ENCODE measurements around the gene SLC5A12. TPM values are rescaled to one million over a fixed set of nuclear protein-coding genes. Genes with fewer than 3 reads are reported as not detected.

SLC5A12 gene
- total RNA-seq, 1 experiment from 2014 or later: not detected

GRCh38 chr11:26757995-26758394 lies 36.1 kb upstream of the SLC5A12 start:
- Mint-ChIP-seq H3K4me1 (ENCODE audit: insufficient read depth, unreplicated experiment) (no peaks in the 10 kb centered on the region), H3K9me3 (ENCODE audit: unreplicated experiment) (no peaks in the 10 kb centered on the region), H3K4me3 (ENCODE audit: unreplicated experiment) (no peak overlapping the region), H3K36me3 (ENCODE audit: insufficient read depth, unreplicated experiment) (no peaks in the 10 kb centered on the region), H3K27ac (ENCODE audit: low read depth, unreplicated experiment) (no peak overlapping the region), H3K27me3 (ENCODE audit: insufficient read depth, unreplicated experiment) (no peaks in the 10 kb centered on the region)
- intact Hi-C loops (cut with micrococcal nuclease): loop anchor here (10.0 kb wide), 2 partner anchors 187 to 237 kb away; partner anchors contain the start of gene FIBIN
- POLR2A ChIA-PET: interaction anchor here (1.1 kb wide), 1 partner anchor 20 kb away, joined by 5 read pairs; no protein-coding TSS in a partner anchor
- BruUV-seq (replicated peaks): no TSS peak
- TF ChIP-seq CTCF (IDR thresholded peaks at IDR 0.05; ENCODE audit: unreplicated experiment): no peak
- CTCF ChIA-PET: interaction anchor here (0.7 to 5.0 kb wide), 3 partner anchors 13 to 402 kb away, joined by 3 to 62 read pairs (median 3); no protein-coding TSS in a partner anchor
- DNase-seq (ENCODE audit: unreplicated experiment): no peak

- Mint-ChIP-seq H3K27ac (ENCODE audit: low read depth, unreplicated experiment) (no peak overlapping the region), H3K9me3 (ENCODE audit: unreplicated experiment) (no peaks in the 10 kb centered on the region), H3K4me3 (ENCODE audit: unreplicated experiment) (no peak overlapping the region), H3K4me1 (ENCODE audit: insufficient read depth, unreplicated experiment) (no peaks in the 10 kb centered on the region), H3K27me3 (ENCODE audit: insufficient read depth, unreplicated experiment) (no peaks in the 10 kb centered on the region), H3K36me3 (ENCODE audit: insufficient read depth, unreplicated experiment) (no peaks in the 10 kb centered on the region)
- POLR2A ChIA-PET: interaction anchor here (0.6 to 1.3 kb wide), 3 partner anchors 204 to 369 kb away, joined by 3 read pairs; partner anchors contain the start of gene FIBIN
- DNase-seq (ENCODE audit: unreplicated experiment): no peak
- intact Hi-C loops (cut with micrococcal nuclease): loop anchor here (10.0 kb wide), 2 partner anchors 189 to 239 kb away; partner anchors contain the start of gene FIBIN
- CTCF ChIA-PET: interaction anchor here (0.6 to 5.0 kb wide), 14 partner anchors 22 to 404 kb away, joined by 3 to 62 read pairs (median 3); partner anchors contain the start of gene BBOX1
- no TSS peak for BruUV-seq (replicated peaks)
- TF ChIP-seq CTCF (IDR thresholded peaks at IDR 0.05; ENCODE audit: unreplicated experiment): no peak
These were observed 33.9 kb upstream of the SLC5A12 start for GRCh38 chr11:26755762-26756161.

- BruUV-seq (replicated peaks): no TSS peak
- no peaks in the 10 kb centered on the region for H3K36me3 Mint-ChIP-seq (ENCODE audit: insufficient read depth, unreplicated experiment)
- DNase-seq (ENCODE audit: unreplicated experiment): peak; percentile 75
- no peaks in the 10 kb centered on the region for H3K27me3 Mint-ChIP-seq (ENCODE audit: insufficient read depth, unreplicated experiment)
- CTCF ChIA-PET: interaction anchor here (0.6 to 1.7 kb wide), 12 partner anchors 8 to 408 kb away, joined by 3 to 21 read pairs (median 3); no protein-coding TSS in a partner anchor
- H3K4me1 Mint-ChIP-seq (ENCODE audit: insufficient read depth, unreplicated experiment): no peaks in the 10 kb centered on the region
- POLR2A ChIA-PET: interaction anchor here (0.9 kb wide), 1 partner anchor 370 kb away, joined by 3 read pairs; no protein-coding TSS in a partner anchor
- peak; percentile 84 for TF ChIP-seq CTCF (IDR thresholded peaks at IDR 0.05; ENCODE audit: unreplicated experiment)
- no peak overlapping the region for H3K4me3 Mint-ChIP-seq (ENCODE audit: unreplicated experiment)
- no peaks in the 10 kb centered on the region for H3K9me3 Mint-ChIP-seq (ENCODE audit: unreplicated experiment)
- intact Hi-C loops (cut with micrococcal nuclease): loop anchor here (1.0 to 10.0 kb wide), 7 partner anchors 191 to 733 kb away; partner anchors contain the start of genes BBOX1 and FIBIN
- no peak overlapping the region for H3K27ac Mint-ChIP-seq (ENCODE audit: low read depth, unreplicated experiment)
These were observed 32.1 kb upstream of the SLC5A12 start for GRCh38 chr11:26753723-26754504.

GRCh38 chr11:26749927-26750326 lies 28.1 kb upstream of the SLC5A12 start:
- CTCF ChIA-PET: interaction anchor here (2.9 kb wide), 1 partner anchor 410 kb away, joined by 14 read pairs; no protein-coding TSS in a partner anchor
- no peak overlapping the region for H3K27ac Mint-ChIP-seq (ENCODE audit: low read depth, unreplicated experiment)
- no peaks in the 10 kb centered on the region for H3K9me3 Mint-ChIP-seq (ENCODE audit: unreplicated experiment)
- no peaks in the 10 kb centered on the region for H3K27me3 Mint-ChIP-seq (ENCODE audit: insufficient read depth, unreplicated experiment)
- no peak for DNase-seq (ENCODE audit: unreplicated experiment)
- TF ChIP-seq CTCF (IDR thresholded peaks at IDR 0.05; ENCODE audit: unreplicated experiment): no peak
- H3K4me3 Mint-ChIP-seq (ENCODE audit: unreplicated experiment): no peak overlapping the region
- H3K36me3 Mint-ChIP-seq (ENCODE audit: insufficient read depth, unreplicated experiment): no peaks in the 10 kb centered on the region
- intact Hi-C loops (cut with micrococcal nuclease): loop anchor here (5.0 to 10.0 kb wide), 3 partner anchors 195 to 737 kb away; partner anchors contain the start of gene FIBIN
- no peaks in the 10 kb centered on the region for H3K4me1 Mint-ChIP-seq (ENCODE audit: insufficient read depth, unreplicated experiment)
- POLR2A ChIA-PET: no interaction called here
- BruUV-seq (replicated peaks): no TSS peak
